HG03378 (cell line): ENCODE data around the gene UTP4.
"Not testable (repeated sequence)": the region's sequence is repeated elsewhere in the genome, so short reads cannot be mapped to it uniquely, and the experiment has no call there.

Experiments used
- ATAC-seq: cut with Tn5 transposase; IDR thresholded peaks from one replicate; pipeline ENCODE4 v1.9.1; 2021; ENCODE audit warnings: mild to moderate bottlenecking, moderate library complexity; ENCODE audit not compliant: unreplicated experiment

The UTP4 gene

DNA sequence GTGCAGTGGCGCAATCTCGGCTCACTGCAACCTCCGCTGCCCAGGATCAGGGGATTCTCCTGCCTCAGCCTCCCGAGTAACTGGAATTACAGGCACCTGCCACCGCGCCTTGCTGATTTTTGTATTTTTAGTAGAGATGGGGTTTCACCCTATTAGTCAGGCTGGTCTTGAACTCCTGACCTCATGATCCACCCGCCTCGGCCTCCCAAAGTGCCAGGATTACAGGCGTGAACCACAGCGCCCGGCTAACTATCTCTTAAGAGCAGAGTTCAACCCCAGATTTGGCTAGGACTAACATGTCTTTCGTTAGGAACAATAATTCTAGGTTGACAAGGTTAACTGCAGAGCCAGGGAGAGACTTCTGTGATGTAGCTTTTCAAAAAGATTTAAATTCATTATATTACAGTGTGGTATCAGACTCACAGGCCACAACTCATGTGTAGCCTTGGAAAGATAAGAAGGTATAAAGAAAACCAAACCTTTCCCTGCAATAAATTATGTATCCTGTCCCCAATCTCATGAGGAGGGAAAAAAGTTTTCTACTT, 4.4 kb upstream of the UTP4 start:
- ATAC-seq: no peak

DNA sequence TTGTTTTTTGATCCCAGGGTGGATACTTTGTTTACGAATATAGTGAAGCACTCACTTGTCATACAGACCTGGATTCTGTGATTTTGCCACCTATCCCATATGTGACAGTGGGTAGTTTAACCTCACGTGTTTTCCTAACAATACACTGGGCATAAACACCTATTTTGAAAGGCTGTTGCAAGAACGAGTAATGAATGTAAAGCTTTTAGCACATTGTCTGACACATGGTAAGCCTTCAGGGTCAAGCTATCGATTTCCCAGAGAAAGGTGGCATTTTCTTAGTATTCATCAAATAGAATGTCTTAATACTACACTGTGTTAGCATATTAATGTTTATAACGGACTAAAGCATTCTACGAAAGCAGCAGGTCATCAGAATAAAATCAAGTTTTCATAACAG, 2.0 kb upstream of the UTP4 start:
- ATAC-seq: no peak

DNA sequence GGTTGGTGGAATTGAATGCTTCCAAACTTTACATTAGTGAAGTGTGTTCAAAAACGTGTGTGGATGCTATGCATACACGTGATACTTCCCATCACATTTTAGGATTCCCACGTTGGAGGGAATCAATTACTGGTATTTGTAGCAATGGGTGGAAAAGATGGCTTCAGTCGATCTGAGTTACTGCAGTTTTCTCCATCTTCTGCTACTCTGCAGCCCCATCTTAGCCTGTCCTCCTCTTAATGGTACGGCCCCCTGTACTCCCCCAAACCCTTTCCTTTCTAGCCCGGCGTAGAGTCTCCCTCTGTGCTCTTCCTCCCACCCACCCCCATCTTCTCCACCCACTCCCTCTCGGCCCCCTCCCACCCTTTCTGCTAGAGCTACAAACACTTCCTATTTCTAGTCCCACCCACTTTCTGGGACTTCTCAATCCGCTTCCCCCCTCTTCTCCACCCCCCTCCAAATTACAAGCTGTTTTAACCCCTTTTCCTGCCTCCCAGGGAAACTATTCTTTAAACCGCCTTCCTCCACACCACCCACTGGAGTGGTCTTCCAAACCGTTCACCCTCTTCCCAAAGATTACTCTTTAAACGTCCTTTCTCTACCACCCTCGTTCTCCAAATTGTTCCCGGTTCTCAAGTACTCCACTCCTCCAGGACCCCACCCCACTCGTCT, 1.1 kb upstream of the UTP4 start:
- ATAC-seq: no peak

DNA sequence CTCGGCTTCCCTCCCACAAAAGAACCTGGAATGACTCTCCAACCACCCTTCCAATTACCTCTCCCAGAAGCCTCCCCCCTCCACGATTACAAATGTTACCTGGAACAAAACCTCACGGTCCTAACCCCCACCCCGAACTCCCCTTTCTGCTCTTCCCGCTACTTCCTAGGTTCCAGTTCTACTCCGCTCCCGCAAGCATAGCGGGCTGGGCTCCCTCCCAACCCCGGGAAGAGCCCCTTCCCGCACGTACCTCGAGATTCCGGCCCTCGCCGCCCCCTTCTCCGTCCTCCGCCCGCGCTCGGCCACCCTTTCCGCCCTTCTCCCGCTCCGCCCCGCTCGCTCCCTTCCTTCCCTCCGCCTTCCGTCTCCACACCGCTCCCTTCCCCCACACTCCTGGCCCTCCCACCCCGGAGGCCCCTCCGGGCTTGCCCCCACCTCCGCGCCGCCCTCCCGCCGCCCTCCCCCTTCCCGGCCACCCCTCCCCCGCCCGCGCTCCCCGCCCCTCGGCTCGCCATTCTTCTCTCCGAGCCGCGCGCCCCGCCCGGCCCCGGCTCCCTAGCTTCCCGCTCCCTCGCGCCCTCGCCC, 518 bp upstream of the UTP4 start:
- ATAC-seq: peak; percentile 13

GRCh38 chr16:69133373-69133954, 1.0 kb downstream of the UTP4 start:
- ATAC-seq: no peak

GRCh38 chr16:69138608-69139007, 6.2 kb downstream of the UTP4 start:
- ATAC-seq: no peak

- not testable (repeated sequence) for ATAC-seq
These were observed 7.0 kb downstream of the UTP4 start for GRCh38 chr16:69139464-69139863.

DNA sequence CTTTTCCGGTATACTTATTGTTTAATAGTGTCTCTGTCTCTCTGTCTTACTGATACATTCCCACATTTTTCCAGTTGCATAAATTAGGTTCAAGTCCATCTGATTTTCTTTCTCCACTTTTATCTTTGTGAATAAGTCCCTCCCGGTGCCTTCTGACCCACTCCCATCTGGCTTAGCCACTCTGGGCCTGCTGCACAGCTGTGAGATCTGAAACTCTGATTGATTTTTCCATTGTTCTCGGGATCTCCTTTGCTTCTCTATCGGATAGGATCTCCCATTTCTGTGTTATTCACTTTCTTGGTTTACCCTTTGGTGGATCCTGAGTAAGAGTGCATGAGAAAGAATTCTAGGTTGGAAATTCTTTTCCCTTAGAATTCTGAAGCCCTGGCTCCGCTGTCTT, 8.6 kb downstream of the UTP4 start:
- no peak for ATAC-seq

DNA sequence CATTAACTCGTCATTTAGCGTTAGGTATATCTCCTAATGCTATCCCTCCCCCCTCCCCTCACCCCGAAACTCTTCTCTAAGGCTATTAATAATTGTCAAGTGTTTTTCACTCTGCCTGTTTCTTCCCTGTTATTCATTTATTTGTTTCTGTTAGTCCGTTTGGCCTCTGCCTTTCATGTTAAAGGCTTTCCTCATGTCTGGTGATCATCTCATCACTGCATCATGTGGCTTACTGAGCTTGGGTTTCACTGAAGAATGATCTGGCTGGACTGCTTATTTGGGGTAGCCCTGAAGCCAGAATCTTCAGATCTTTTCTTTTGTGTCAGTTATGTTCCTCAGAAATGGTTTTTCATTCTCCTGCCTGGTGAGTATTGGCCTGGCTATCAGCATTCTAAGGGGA, 9.5 kb downstream of the UTP4 start:
- no peak for ATAC-seq

DNA sequence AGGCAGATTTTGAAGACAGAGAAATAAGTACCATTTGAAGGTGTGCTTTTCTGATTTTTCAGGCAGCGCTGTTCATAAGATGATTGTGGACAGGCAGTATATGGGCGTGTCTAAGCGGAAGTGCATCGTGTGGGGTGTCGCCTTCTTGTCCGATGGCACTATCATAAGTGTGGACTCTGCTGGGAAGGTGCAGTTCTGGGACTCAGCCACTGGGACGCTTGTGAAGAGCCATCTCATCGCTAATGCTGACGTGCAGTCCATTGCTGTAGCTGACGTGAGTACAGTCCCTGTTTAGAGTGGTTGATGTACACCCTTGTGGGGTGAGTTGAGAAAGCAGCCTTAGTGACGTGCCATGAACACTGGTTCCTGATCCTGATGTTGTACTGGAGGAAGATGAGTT, 10.7 kb downstream of the UTP4 start:
- no peak for ATAC-seq

DNA sequence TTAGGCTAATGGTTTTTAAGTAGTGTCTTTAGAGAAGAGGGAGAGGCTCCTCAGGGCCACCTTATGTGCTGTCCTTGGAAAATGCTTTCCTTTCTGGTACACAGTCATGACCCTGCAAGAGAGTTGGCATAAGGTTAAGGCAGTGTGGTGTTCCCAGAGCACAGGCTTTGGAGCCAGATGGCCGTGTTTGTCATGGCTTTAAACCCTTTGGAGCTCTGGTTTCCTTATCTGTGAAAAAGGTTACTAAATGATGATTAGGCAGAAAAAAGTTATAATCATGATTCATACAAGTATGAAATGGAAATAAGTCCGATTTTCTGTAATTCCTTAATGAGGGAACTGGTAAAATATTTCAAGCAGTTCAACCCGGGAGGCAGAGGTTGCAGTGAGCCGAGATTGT, 13.2 kb downstream of the UTP4 start:
- no peak for ATAC-seq

- ATAC-seq: not testable (repeated sequence)
These were observed 17.2 kb downstream of the UTP4 start for GRCh38 chr16:69149621-69150020.

DNA sequence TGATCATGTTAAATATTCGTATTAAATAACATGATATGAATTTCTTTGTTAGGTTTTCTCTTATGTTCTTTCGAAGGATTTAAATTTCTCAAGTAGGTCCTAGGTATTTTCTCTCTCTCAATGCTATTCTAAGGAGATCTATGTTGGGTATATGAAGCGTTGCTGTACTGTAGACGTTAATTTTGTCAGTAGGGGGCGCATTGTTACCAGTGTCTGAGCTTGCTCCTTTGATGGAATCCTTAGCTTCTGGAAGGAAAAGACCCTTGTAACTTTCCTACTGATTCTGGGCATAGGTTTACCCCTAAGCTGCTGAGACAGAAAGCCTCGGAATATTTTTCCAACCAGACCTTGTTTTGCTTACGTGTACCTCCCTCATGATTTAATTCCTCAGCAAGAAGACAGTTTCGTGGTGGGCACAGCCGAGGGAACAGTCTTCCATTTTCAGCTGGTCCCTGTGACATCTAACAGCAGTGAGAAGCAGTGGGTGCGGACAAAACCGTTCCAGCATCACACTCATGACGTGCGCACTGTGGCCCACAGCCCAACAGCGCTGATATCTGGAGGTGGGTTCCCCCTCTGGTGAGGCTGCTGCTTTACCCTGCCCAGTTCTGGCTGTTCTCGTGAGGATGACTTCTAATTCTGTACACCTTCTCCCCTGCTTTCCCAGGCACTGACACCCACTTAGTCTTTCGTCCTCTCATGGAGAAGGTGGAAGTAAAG, 17.9 kb downstream of the UTP4 start:
- no peak for ATAC-seq

- ATAC-seq: no peak
These were observed 24.7 kb downstream of the UTP4 start for GRCh38 chr16:69157196-69157595.

DNA sequence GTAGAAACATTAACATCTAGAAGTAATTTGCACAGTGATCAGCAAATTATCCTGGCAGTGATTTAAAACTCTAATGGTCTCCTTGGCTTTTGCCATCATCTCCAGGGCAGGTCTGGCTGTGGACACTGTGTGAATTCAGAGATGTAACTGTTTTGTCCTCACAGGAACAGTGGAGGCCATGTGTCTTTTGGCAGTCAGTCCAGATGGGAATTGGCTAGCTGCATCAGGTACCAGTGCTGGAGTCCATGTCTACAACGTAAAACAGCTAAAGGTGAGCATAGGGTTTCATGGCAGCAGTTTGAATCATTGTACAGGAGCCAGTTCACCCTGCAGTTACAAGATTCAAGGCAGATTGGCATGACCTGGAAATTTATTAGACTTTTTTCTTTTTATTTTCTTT, 27.7 kb downstream of the UTP4 start:
- no peak for ATAC-seq

DNA sequence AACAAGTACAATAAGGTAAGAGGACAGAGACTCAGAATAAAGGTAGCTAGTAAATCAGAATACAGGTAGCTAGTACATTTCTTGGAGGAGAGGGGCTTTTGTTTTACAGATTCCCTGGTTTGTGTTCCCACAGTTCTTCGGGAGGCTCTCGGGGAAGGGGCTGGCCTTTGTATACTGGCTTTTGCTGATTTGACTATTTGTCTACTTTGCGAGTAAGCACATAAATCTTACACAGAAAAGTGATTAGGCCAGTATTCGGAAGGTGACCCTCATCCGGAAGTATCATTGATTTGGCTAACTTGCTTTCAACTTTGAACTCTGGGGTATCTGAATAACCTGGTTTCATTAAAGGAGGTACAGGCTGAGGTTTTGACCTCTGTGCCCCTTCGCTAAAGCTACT, 33.1 kb downstream of the UTP4 start:
- no peak for ATAC-seq

DNA sequence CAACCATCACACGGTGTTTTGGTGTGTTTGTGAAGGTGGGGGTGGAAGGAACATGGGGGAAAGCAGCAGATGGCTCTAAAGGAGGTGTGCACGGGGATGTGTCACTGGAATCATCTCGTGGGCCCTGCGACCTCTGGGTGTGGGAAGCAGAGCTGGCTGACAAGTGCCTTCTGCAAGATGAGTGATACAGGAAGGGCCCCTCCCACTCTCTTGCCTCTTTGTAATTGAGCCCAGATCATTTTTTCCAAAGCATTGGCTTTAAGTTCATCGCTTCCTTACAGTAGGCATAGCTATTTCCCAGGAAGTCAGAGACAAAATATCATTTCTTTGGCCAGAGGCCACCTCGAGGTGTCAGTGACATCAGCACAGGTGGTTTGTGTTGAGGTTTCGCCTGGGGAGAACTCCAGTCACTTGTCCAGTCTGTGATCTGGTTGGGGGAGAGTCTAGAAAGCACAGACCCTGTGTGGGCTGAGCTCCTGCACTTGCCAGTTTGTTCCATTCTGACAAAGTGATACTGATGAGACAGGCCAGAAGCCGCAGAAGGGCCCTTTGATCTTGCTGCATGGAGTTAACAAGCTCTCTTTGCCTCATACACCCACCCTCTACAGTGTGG, 33.9 kb downstream of the UTP4 start:
- no peak for ATAC-seq

DNA sequence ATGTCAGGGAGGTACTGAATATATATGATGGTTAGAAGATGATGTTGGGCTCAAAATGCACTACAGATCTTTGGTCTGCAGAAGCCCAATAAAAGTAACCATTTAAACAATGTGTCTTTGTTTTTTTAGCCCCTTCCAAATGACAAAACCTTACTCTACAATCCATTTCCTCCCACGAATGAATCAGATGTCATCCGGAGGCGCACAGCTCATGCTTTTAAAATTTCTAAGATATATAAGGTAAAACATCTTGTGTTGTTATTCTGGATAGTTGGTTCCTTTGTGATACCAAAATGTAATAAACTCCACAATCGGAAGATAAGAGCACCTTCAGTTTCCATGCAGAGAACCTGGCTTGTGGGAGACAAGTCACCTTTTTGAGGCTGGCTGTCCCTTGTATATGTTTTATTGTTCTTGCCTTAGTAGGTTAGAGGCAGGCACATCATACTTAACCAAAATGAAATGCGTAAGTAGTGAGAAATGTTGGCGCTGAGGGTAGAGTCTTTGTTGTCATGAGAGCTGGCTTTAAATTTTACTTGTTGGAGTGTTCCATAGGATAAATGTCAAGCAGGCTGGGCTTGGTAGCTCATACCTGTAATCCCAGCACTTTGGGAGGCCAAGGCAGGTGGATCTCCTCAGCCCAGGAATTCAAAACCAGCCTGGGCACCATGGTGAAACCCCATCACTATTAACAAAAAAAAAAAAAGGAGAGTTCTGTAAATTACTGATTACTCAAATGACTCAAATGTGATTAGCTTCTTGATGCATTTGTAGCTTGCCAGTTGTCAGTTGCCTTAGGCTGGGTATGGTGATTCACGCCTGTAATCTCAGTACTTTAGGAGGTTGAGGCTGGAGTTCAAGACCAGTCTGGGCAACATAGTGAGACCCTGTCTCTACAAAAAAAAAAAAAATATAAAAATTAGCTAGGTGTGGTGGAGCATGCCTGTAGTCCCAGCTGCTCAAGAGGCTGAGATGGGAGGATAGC, 34.8 kb downstream of the UTP4 start:
- no peak for ATAC-seq

DNA sequence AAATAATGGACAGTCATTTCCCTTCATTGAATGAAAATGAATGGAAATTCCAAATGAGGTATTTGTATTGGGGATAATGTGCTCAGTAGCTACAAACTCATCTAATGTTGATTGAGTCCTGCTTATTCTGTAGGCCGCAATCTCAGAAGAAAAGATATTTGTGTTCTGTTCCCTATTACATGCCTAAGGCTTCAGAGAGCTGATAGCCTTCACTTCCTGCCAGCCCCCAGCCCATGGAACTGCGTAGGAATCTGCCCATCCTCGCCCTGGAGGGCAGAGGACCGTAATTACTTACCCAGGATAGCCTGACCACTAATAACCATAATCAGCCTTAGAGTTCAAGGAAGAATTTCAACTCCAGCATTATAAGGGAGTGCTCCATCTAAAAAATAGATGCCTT, 36.6 kb downstream of the UTP4 start:
- no peak for ATAC-seq
